K562 (cell line): Measurements from ENCODE around the gene CFAP20DC. TPM values are rescaled to one million over a fixed set of nuclear protein-coding genes. Genes with fewer than 3 reads are reported as not detected.

Experiments
- ATAC-seq: fragments of 200-7000 bp; cut with Tn5 transposase; 3 replicates; pipeline ENCODE4 v1.9.1; 2020; ENCODE audit warnings: moderate library complexity
- BruUV-seq: library from RNA; stranded (reverse); fragments of 400-500 nt; replicated peaks from 2 replicates; lab custom pipeline; 2021; lab: Mats Ljungman, UMichigan
- CTCF ChIA-PET: fragments of 300-600 bp; formaldehyde crosslinking; extraction: SDS; loops from one replicate; lab custom pipeline; 2021; ENCODE audit warnings: low intra/inter-chr PET ratio; lab: Yijun Ruan, JAX
- POLR2A ChIA-PET: fragments of 300-600, 350-650 bp; sonication (Branson Sonifier 250); formaldehyde crosslinking; extraction: SDS; loops from one replicate; lab custom pipeline; 2021; ENCODE audit warnings: antibody characterized with exemption, inconsistent platforms; lab: Yijun Ruan, JAX
- DNase-seq, 4 experiments: peaks; one replicate each; pipeline versions ENCODE4 v3.0.0 to v3.0.0-alpha.2; 2011 to 2018; ENCODE audit warnings: low spot score in 3 of 4, mixed read lengths in 3 of 4; ENCODE audit errors: extremely low read depth in 1 of 4
- FAIRE-seq: peaks from 2 replicates; lab custom pipeline; 2011; peaks lifted over from hg19 to GRCh38; lab: Jason Lieb, UNC
- H2AFZ ChIP-seq: 2 replicates; pipeline ENCODE4 v1.6.0; 2011; ENCODE audit warnings: low read depth, low read length, control low read depth, inconsistent platforms
- H3K27ac ChIP-seq: fragments of 200-600 bp; 3 replicates; pipeline ENCODE4 v1.8.0; 2011; ENCODE audit warnings: low read depth, mild to moderate bottlenecking, control low read depth, inconsistent platforms, low read length, moderate library complexity, mixed read lengths; ENCODE audit errors: extremely low read depth
- H3K27me3 ChIP-seq, 2 experiments: fragments of 300-600 bp in 1 of 2; 2 replicates in 1 of 2; 3 replicates in 1 of 2; pipeline versions ENCODE4 v1.6.0 to v1.8.0; 2011; ENCODE audit warnings: inconsistent platforms in 2 of 2, low read length in 2 of 2, mild to moderate bottlenecking in 1 of 2, mixed read lengths in 1 of 2, moderate library complexity in 1 of 2; ENCODE audit not compliant: control insufficient read depth in 2 of 2, insufficient read depth in 2 of 2
- H3K36me3 ChIP-seq: fragments of 300-600 bp; 3 replicates; pipeline ENCODE4 v1.8.0; 2011; ENCODE audit warnings: mild to moderate bottlenecking, low read length, inconsistent platforms; ENCODE audit not compliant: control insufficient read depth, insufficient read depth
- H3K4me1 ChIP-seq, 2 experiments: fragments of 200-600 bp in 1 of 2; replicated peaks in 1 of 2; 2 replicates in 1 of 2; 3 replicates in 1 of 2; pipeline versions ENCODE4 v1.5.1 to v1.8.0; 2011; ENCODE audit warnings: inconsistent platforms in 2 of 2, low read length in 2 of 2, mild to moderate bottlenecking in 1 of 2, mixed read lengths in 1 of 2, moderate library complexity in 1 of 2; ENCODE audit not compliant: control insufficient read depth in 2 of 2, insufficient read depth in 2 of 2
- H3K4me2 ChIP-seq: 2 replicates; pipeline ENCODE4 v1.6.1; 2011; ENCODE audit warnings: low read length, control low read depth, inconsistent platforms, mixed read lengths; ENCODE audit not compliant: insufficient read depth
- H3K4me3 ChIP-seq: fragments of 200-600 bp; sonication (generic), shearing (Covaris generic); 2 replicates; pipeline ENCODE4 v1.5.1; 2016; ENCODE audit warnings: control low read depth, inconsistent platforms
- H3K79me2 ChIP-seq: fragments of 200-600 bp; 3 replicates; pipeline ENCODE4 v1.8.0; 2011; ENCODE audit warnings: low read length, inconsistent platforms; ENCODE audit not compliant: control insufficient read depth, insufficient read depth
- H3K9ac ChIP-seq, 2 experiments: 2 replicates each; pipeline versions ENCODE4 v1.6.0 to v1.6.1; 2011; ENCODE audit warnings: low read depth in 2 of 2, low read length in 2 of 2, control low read depth in 1 of 2, inconsistent platforms in 1 of 2, mild to moderate bottlenecking in 1 of 2, mixed read lengths in 1 of 2; ENCODE audit not compliant: insufficient read depth in 1 of 2
- H3K9me1 ChIP-seq: one replicate; pipeline ENCODE4 v1.6.0; 2011; ENCODE audit warnings: inconsistent platforms, mild to moderate bottlenecking, low read length, moderate library complexity; ENCODE audit not compliant: control insufficient read depth, insufficient read depth
- H3K9me3 ChIP-seq: replicated peaks from 2 replicates; pipeline ENCODE4 v1.5.1; 2011; ENCODE audit warnings: low read depth, low read length, inconsistent platforms; ENCODE audit not compliant: control insufficient read depth, insufficient read depth
- H4K20me1 ChIP-seq: replicated peaks from 2 replicates; pipeline ENCODE4 v1.6.1; 2011; ENCODE audit warnings: low read length, inconsistent platforms, mixed read lengths; ENCODE audit not compliant: control insufficient read depth, insufficient read depth
- ARID4B ChIP-seq: sonication (generic); formaldehyde crosslinking; IDR thresholded peaks from 2 replicates; pipeline ENCODE4 v1.8.0; 2022; ENCODE audit warnings: mild to moderate bottlenecking, missing genetic modification reagents
- ATF1 ChIP-seq, 2 experiments: fragments of 450-650 bp in 1 of 2; IDR thresholded peaks; 2 replicates each; pipeline ENCODE4 v1.6.1; 2016; ENCODE audit warnings: missing compliant biosample characterization in 1 of 2, missing genetic modification characterization in 1 of 2
- CCAR2 ChIP-seq: fragments of 200-400 bp; formaldehyde crosslinking; IDR thresholded peaks from 2 replicates; pipeline ENCODE4 v1.6.1; 2017; ENCODE audit warnings: mild to moderate bottlenecking, low read depth, low read length
- E2F3 ChIP-seq: fragments of 250-450 bp; sonication (Bioruptor Pico); IDR thresholded peaks from 2 replicates; pipeline ENCODE4 v1.4.0; 2020; ENCODE audit warnings: mild to moderate bottlenecking
- RBM15 ChIP-seq: fragments of 200-400 bp; formaldehyde crosslinking; IDR thresholded peaks from 2 replicates; pipeline ENCODE4 v1.6.1; 2018; ENCODE audit warnings: mild to moderate bottlenecking, low read length, moderate library complexity; ENCODE audit not compliant: insufficient read depth
- SAP30 ChIP-seq: fragments of 200-600 bp; sonication (generic); IDR thresholded peaks from 2 replicates; pipeline ENCODE4 v1.6.1; 2012; ENCODE audit warnings: borderline replicate concordance, low read depth, mild to moderate bottlenecking, moderate library complexity, low read length, control low read depth, inconsistent platforms; ENCODE audit not compliant: insufficient read depth, poor library complexity, severe bottlenecking
- ZNF232 ChIP-seq: sonication (generic); formaldehyde crosslinking; IDR thresholded peaks from 2 replicates; pipeline ENCODE4 v1.8.0; 2022; ENCODE audit warnings: mild to moderate bottlenecking, missing genetic modification reagents
- ZNF274 ChIP-seq: IDR thresholded peaks from 2 replicates; pipeline ENCODE4 v1.6.1; 2011; ENCODE audit warnings: low read depth, mild to moderate bottlenecking, low read length, moderate library complexity, borderline replicate concordance
- ZNF282 ChIP-seq: sonication (generic); formaldehyde crosslinking; IDR thresholded peaks from 2 replicates; pipeline ENCODE4 v1.8.1; 2023; ENCODE audit warnings: missing genetic modification reagents
- in situ Hi-C: fragments of 300-500 bp; cut with MboI; formaldehyde crosslinking; loops from 4 replicates; pipeline ENCODE4 v1.15.0; 2018; ENCODE audit warnings: inconsistent platforms, mixed read lengths
- intact Hi-C: fragments of 100-400 bp; cut with micrococcal nuclease; formaldehyde crosslinking; loops from 2 replicates; pipeline ENCODE4 v1.14.2; 2022
- polyA plus RNA-seq, 8 experiments: library from polyadenylated mRNA; depleted of rRNA in 4 of 8; stranded (reverse) in 5 of 8; unstranded in 3 of 8; fragments of >200 nt; fragmentation: Nextera tagmentation in 2 of 8; fragmentation: Illumina TruSeq in 1 of 8; extraction: Ambion mirVana in 2 of 8; extraction: Trizol in 1 of 8; gene quantifications; 2 replicates each; pipeline versions ENCODE4 v1.2.1 to v1.2.3, GENCODE V29; 2011 to 2014; ENCODE audit warnings: inconsistent platforms in 1 of 8, missing spikeins in 1 of 8
- total RNA-seq, 7 experiments: library from RNA; depleted of rRNA in 6 of 7; stranded (reverse); fragments of >200 nt in 6 of 7; fragmentation: Illumina TruSeq in 2 of 7; extraction: Trizol in 2 of 7; gene quantifications; 2 replicates each; pipeline versions ENCODE4 v1.2.1 to v1.2.3, GENCODE V29; 2011 to 2021; ENCODE audit warnings: low replicate concordance in 1 of 7
- TF ChIP-seq, protein P1 (sequence below): fragments of 450-650 bp; IDR thresholded peaks from 2 replicates; pipeline ENCODE4 v1.6.1; 2014; ENCODE audit warnings: low read depth, mild to moderate bottlenecking, moderate library complexity, borderline replicate concordance

The CFAP20DC gene
- total and polyA plus RNA-seq, 9 of the 15 experiments (the other 6 are each of a cell fraction or from before 2014, with no cell fraction given) = 1.6 to 5.9 (median 4.6) TPM

GRCh38 chr3:58864480-58864879, 185.3 kb downstream of the CFAP20DC start:
- Histone ChIP-seq H3K4me2 (no peak overlapping the region), H3K4me3 (no peak overlapping the region), H3K9ac (no peak overlapping the region), H3K36me3 (no peaks in the 10 kb centered on the region), H3K27me3 (no peaks in the 10 kb centered on the region), H3K9me1 (no peaks in the 10 kb centered on the region), H3K9me3 (no peaks in the 10 kb centered on the region), H3K79me2 (no peaks in the 10 kb centered on the region), H4K20me1 (no peaks in the 10 kb centered on the region), H3K4me1 (no peaks in the 10 kb centered on the region), H3K27ac (no peak overlapping the region), H2AFZ (no peak overlapping the region)
- TF ChIP-seq ZNF282 (CRISPR knock-in tag) = no peak
- TF ChIP-seq ARID4B (CRISPR knock-in tag) = no peak
- no peak for TF ChIP-seq ATF1 (CRISPR knock-in tag; IDR thresholded peaks at IDR 0.05)
- TF ChIP-seq ATF1 (tag; IDR thresholded peaks at IDR 0.05) = no peak
- TF ChIP-seq RBM15 = no peak
- no peak for TF ChIP-seq ZNF232 (CRISPR knock-in tag)
- TF ChIP-seq CCAR2 = no peak
- TF ChIP-seq SAP30 = no peak
- TF ChIP-seq E2F3 (CRISPR knock-in tag) = no peak
- TF ChIP-seq ZNF274 = no peak
- TF ChIP-seq, protein P1, sequence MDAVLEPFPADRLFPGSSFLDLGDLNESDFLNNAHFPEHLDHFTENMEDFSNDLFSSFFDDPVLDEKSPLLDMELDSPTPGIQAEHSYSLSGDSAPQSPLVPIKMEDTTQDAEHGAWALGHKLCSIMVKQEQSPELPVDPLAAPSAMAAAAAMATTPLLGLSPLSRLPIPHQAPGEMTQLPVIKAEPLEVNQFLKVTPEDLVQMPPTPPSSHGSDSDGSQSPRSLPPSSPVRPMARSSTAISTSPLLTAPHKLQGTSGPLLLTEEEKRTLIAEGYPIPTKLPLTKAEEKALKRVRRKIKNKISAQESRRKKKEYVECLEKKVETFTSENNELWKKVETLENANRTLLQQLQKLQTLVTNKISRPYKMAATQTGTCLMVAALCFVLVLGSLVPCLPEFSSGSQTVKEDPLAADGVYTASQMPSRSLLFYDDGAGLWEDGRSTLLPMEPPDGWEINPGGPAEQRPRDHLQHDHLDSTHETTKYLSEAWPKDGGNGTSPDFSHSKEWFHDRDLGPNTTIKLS = no peak
- DNase-seq (no peak), FAIRE-seq (no peak), ATAC-seq (no peak)
- in situ Hi-C loops (no loop called here), intact Hi-C loops (no loop called here)
- POLR2A ChIA-PET = interaction anchor here (1.0 kb wide), 1 partner anchor 17 kb away, joined by 3 read pairs; no protein-coding TSS in a partner anchor
- BruUV-seq = no TSS peak
- CTCF ChIA-PET = no interaction called here
